Limb (tissue), 2 donors: ENCODE results near the gene CCNC.

Experiments
- DNase-seq, 2 donors: peaks; one replicate each; pipeline ENCODE4 v3.0.0-alpha.2; 2016; ENCODE audit errors: extremely low spot score in 2 of 2

CCNC gene

GRCh38 chr6:99568103-99568933, at the start of gene CCNC:
TSS of gene CCNC (minus strand) at chr6:99568660. CDS start at chr6:99568527, 133 bp downstream.
- DNase-seq = peak; percentile 95 to 96

GRCh38 chr6:99617131-99617530, 48.7 kb upstream of the CCNC start:
- DNase-seq = no peak

- peak in 1 of 2 donors; percentile 60 for DNase-seq
These were observed 46.1 kb upstream of the CCNC start for GRCh38 chr6:99614430-99615186.

- no peak for DNase-seq
These were observed 45.4 kb upstream of the CCNC start for GRCh38 chr6:99613705-99614429.

GRCh38 chr6:99613409-99613704, 44.9 kb upstream of the CCNC start:
- peak in 1 of 2 donors; percentile 82 for DNase-seq

- peak in 1 of 2 donors; percentile 39 for DNase-seq
These were observed 44.3 kb upstream of the CCNC start for GRCh38 chr6:99612551-99613408.

- DNase-seq = no peak
These were observed 42.7 kb upstream of the CCNC start for GRCh38 chr6:99611148-99611547.

GRCh38 chr6:99609905-99610489, 41.5 kb upstream of the CCNC start:
- DNase-seq = no peak

- no peak for DNase-seq
These were observed 40.5 kb upstream of the CCNC start for GRCh38 chr6:99608886-99609482.

- DNase-seq = no peak
These were observed 39.8 kb upstream of the CCNC start for GRCh38 chr6:99608059-99608885.

- no peak for DNase-seq
These were observed 39.1 kb upstream of the CCNC start for GRCh38 chr6:99607416-99608036.

- DNase-seq = peak in 1 of 2 donors; percentile 63
These were observed 38.4 kb upstream of the CCNC start, which contains the start of gene PRDM13 for GRCh38 chr6:99606656-99607415. TSS of gene PRDM13 (plus strand) at chr6:99606833. CDS start at chr6:99607035, 202 bp downstream.

- no peak for DNase-seq
These were observed 37.6 kb upstream of the CCNC start for GRCh38 chr6:99605911-99606655.

- DNase-seq = peak in 1 of 2 donors; percentile 42
These were observed 36.7 kb upstream of the CCNC start for GRCh38 chr6:99605074-99605734.

- peak in 1 of 2 donors; percentile 38 for DNase-seq
These were observed 36.0 kb upstream of the CCNC start for GRCh38 chr6:99604166-99605073.
